OCI-LY1 (cell line): ENCODE data around the gene ASAP3.

ENCODE experiments used
- CTCF ChIP-seq: fragments of 200-600 bp; sonication (generic), shearing (Covaris generic); IDR thresholded peaks from 2 replicates; pipeline ENCODE4 v1.5.1; 2017; ENCODE audit warnings: mild to moderate bottlenecking, antibody characterized with exemption, low read length, moderate library complexity, mixed read lengths
- EZH2 ChIP-seq: fragments of 200-600 bp; sonication (generic), shearing (Covaris generic); IDR thresholded peaks from 2 replicates; pipeline ENCODE4 v1.8.0; 2017; ENCODE audit warnings: borderline replicate concordance, mixed run types, mild to moderate bottlenecking, antibody characterized with exemption, low read length, moderate library complexity, mixed read lengths

- TF ChIP-seq CTCF (no peak), EZH2 (no peak)
Observed at GRCh38 chr1:23381233-23381885, 102.6 kb downstream of the ASAP3 start.
